Caco-2 (cell line): Measurements from ENCODE around the gene COX7B2. TPM values are rescaled to one million over a fixed set of nuclear protein-coding genes. Genes with fewer than 3 reads are reported as not detected.

Source experiments
- BruUV-seq: library from RNA; stranded (reverse); fragments of 400-500 nt; replicated peaks from 2 replicates; lab custom pipeline; 2021; lab: Mats Ljungman, UMichigan
- CTCF ChIA-PET: fragments of 300-600 bp; sonication (Branson Sonifier 250); formaldehyde crosslinking; loops from one replicate; lab custom pipeline; 2022; ENCODE audit warnings: antibody characterized with exemption; lab: Charles Lee
- POLR2A ChIA-PET: fragments of 300-600 bp; sonication (Branson Sonifier 250); formaldehyde crosslinking; loops from one replicate; lab custom pipeline; 2022; ENCODE audit warnings: antibody characterized with exemption; lab: Charles Lee
- DNase-seq, 2 experiments: peaks; one replicate each; pipeline versions ENCODE4 v3.0.0 to v3.0.0-alpha.2; 2020 to 2022
- H3K27me3 ChIP-seq: replicated peaks from 2 replicates; pipeline ENCODE4 v1.6.0; 2011; ENCODE audit warnings: low read length; ENCODE audit not compliant: control insufficient read depth, insufficient read depth
- H3K36me3 ChIP-seq: 2 replicates; pipeline ENCODE4 v1.5.1; 2011; ENCODE audit warnings: low read length; ENCODE audit not compliant: control insufficient read depth, insufficient read depth
- H3K4me1 ChIP-seq: fragments of 250-450 bp; sonication (Bioruptor Pico); 2 replicates; pipeline ENCODE4 v1.5.1; 2020; ENCODE audit warnings: mild to moderate bottlenecking
- H3K4me3 ChIP-seq: 2 replicates; pipeline ENCODE4 v1.5.1; 2011; ENCODE audit warnings: low read depth, mild to moderate bottlenecking, control low read depth, low read length
- H3K9me3 ChIP-seq: fragments of 250-450 bp; sonication (Bioruptor Pico); 2 replicates; pipeline ENCODE4 v1.5.1; 2020; ENCODE audit warnings: mild to moderate bottlenecking, moderate library complexity
- H3K27ac Mint-ChIP-seq: one replicate; pipeline ENCODE4 v1.8.0; 2022; ENCODE audit warnings: mixed read lengths; ENCODE audit not compliant: unreplicated experiment
- H3K27me3 Mint-ChIP-seq: one replicate; pipeline ENCODE4 v1.8.0; 2022; ENCODE audit warnings: mixed read lengths; ENCODE audit not compliant: insufficient read depth, unreplicated experiment
- H3K36me3 Mint-ChIP-seq: one replicate; pipeline ENCODE4 v1.8.0; 2022; ENCODE audit warnings: mild to moderate bottlenecking, mixed read lengths; ENCODE audit not compliant: insufficient read depth, unreplicated experiment
- H3K4me1 Mint-ChIP-seq: one replicate; pipeline ENCODE4 v1.8.0; 2022; ENCODE audit warnings: low read depth, mixed read lengths; ENCODE audit not compliant: unreplicated experiment
- H3K4me3 Mint-ChIP-seq: one replicate; pipeline ENCODE4 v1.8.0; 2022; ENCODE audit warnings: mild to moderate bottlenecking, moderate library complexity, mixed read lengths; ENCODE audit not compliant: unreplicated experiment
- H3K9me3 Mint-ChIP-seq: one replicate; pipeline ENCODE4 v1.8.0; 2022; ENCODE audit warnings: mixed read lengths; ENCODE audit not compliant: unreplicated experiment
- intact Hi-C: fragments of 100-400 bp; cut with micrococcal nuclease; formaldehyde crosslinking; loops from one replicate; pipeline ENCODE4 v1.10.0; 2022; ENCODE audit not compliant: unreplicated experiment
- total RNA-seq: library from RNA; stranded (reverse); gene quantifications from 2 replicates; pipeline ENCODE4 v1.2.3, GENCODE V29; 2022
- TF ChIP-seq, protein P1 (sequence below), 2 experiments: fragments of 200-600 bp in 1 of 2; IDR thresholded peaks; 1 replicate in 1 of 2; 2 replicates in 1 of 2; pipeline versions ENCODE4 v1.5.1 to v1.8.0; 2011 to 2022; ENCODE audit warnings: antibody characterized with exemption in 1 of 2, control low read depth in 1 of 2, inconsistent platforms in 1 of 2, low read depth in 1 of 2, low read length in 1 of 2, mild to moderate bottlenecking in 1 of 2, moderate library complexity in 1 of 2; ENCODE audit not compliant: insufficient read depth in 1 of 2, severe bottlenecking in 1 of 2, unreplicated experiment in 1 of 2

Gene COX7B2
- total RNA-seq, 1 experiment from 2014 or later = not detected

DNA sequence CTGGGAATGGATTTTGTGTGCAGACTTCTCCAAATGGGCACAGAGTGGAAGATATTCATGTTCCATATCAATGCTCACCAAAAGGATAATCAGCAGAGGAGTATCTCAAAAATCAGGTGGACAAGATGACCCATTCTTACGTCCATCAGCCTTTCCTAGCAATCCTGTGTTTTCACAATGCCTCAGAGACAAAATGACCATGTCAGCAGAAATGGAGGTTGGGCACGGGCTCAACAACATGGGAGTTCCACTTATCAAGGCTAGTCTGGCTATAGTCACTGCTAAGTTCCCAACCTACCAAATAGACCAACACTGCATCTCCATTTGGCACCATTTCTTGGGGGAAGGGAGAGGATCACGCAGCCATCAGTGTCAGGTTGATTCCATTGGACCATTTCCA is 179.0 kb downstream of the COX7B2 start:
- H3K4me1 Mint-ChIP-seq = no peaks in the 10 kb centered on the region
- CTCF ChIA-PET = no interaction called here
- no peaks in the 10 kb centered on the region for H3K36me3 Mint-ChIP-seq
- peaks cover 36% of the 10 kb centered on the region for H3K9me3 Mint-ChIP-seq
- H3K36me3 ChIP-seq = no peaks in the 10 kb centered on the region
- intact Hi-C loops = no loop called here
- H3K9me3 ChIP-seq = no peaks in the 10 kb centered on the region
- no peaks in the 10 kb centered on the region for H3K27me3 ChIP-seq
- H3K27ac Mint-ChIP-seq = no peak overlapping the region
- H3K4me3 ChIP-seq = no peak overlapping the region
- no peak overlapping the region for H3K4me3 Mint-ChIP-seq
- H3K4me1 ChIP-seq = no peaks in the 10 kb centered on the region
- DNase-seq = no peak
- no TSS peak for BruUV-seq
- TF ChIP-seq, protein P1, sequence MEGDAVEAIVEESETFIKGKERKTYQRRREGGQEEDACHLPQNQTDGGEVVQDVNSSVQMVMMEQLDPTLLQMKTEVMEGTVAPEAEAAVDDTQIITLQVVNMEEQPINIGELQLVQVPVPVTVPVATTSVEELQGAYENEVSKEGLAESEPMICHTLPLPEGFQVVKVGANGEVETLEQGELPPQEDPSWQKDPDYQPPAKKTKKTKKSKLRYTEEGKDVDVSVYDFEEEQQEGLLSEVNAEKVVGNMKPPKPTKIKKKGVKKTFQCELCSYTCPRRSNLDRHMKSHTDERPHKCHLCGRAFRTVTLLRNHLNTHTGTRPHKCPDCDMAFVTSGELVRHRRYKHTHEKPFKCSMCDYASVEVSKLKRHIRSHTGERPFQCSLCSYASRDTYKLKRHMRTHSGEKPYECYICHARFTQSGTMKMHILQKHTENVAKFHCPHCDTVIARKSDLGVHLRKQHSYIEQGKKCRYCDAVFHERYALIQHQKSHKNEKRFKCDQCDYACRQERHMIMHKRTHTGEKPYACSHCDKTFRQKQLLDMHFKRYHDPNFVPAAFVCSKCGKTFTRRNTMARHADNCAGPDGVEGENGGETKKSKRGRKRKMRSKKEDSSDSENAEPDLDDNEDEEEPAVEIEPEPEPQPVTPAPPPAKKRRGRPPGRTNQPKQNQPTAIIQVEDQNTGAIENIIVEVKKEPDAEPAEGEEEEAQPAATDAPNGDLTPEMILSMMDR (IDR thresholded peaks at IDR 0.05; ENCODE audit: insufficient read depth in 1 of 2, low read depth in 1 of 2, low read length in 1 of 2, severe bottlenecking in 1 of 2, unreplicated experiment in 1 of 2) = no peak
- no peaks in the 10 kb centered on the region for H3K27me3 Mint-ChIP-seq
- POLR2A ChIA-PET = no interaction called here

DNA sequence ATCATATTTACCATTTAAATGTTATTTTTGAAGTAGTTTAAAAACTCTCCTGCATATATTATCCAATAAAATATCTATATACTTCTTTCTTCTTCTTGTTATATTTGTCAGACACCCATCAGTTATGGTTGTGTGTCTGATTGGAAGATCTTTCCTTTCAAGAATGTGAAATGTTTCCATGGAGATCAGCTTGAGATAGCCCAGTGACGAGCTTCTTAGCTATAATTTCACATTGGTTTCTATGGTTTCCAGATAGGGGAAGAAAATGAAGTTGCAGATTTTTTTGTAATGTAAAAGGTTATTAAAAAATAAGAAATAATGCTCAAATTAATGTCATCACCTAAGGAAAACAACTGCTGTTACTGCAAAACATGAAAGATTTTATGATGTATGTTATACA is 189.0 kb downstream of the COX7B2 start:
- Histone ChIP-seq H3K36me3 (no peaks in the 10 kb centered on the region), H3K9me3 (no peaks in the 10 kb centered on the region), H3K27me3 (no peaks in the 10 kb centered on the region), H3K4me3 (no peak overlapping the region), H3K4me1 (no peaks in the 10 kb centered on the region)
- Mint-ChIP-seq H3K27me3 (no peaks in the 10 kb centered on the region), H3K9me3 (no peaks in the 10 kb centered on the region), H3K36me3 (no peaks in the 10 kb centered on the region), H3K27ac (no peak overlapping the region), H3K4me1 (no peaks in the 10 kb centered on the region), H3K4me3 (no peak overlapping the region)
- intact Hi-C loops = no loop called here
- BruUV-seq = no TSS peak
- no peak for DNase-seq
- TF ChIP-seq, protein P1 (IDR thresholded peaks at IDR 0.05; ENCODE audit: insufficient read depth in 1 of 2, low read depth in 1 of 2, low read length in 1 of 2, severe bottlenecking in 1 of 2, unreplicated experiment in 1 of 2) = no peak
- CTCF ChIA-PET = no interaction called here
- POLR2A ChIA-PET = no interaction called here

DNA sequence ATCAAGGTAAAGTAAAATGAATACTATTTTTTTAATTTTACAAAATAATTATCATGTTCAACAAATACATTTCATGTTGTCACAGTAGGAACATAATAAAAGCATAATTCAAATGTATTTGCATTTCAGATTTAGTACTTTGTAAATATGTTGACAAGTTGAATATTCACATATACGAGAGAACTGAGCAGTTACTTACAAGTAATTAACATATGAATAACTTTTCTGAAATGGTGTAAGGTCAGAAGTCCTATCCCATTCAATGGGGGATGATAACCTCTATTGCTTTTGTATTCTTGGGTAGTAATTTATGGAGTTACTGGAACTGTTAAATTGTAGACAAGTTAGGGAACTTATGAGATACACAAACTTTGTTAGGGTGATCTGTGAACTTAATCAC is 191.1 kb downstream of the COX7B2 start:
- intact Hi-C loops = no loop called here
- Histone ChIP-seq H3K9me3 (peaks cover 3% of the 10 kb centered on the region; the same call in 1 of the 2 replicates), H3K36me3 (no peaks in the 10 kb centered on the region), H3K4me3 (no peak overlapping the region), H3K4me1 (no peaks in the 10 kb centered on the region), H3K27me3 (no peaks in the 10 kb centered on the region)
- no peak overlapping the region for H3K27ac Mint-ChIP-seq
- H3K36me3 Mint-ChIP-seq = no peaks in the 10 kb centered on the region
- TF ChIP-seq, protein P1 (IDR thresholded peaks at IDR 0.05; ENCODE audit: insufficient read depth in 1 of 2, low read depth in 1 of 2, low read length in 1 of 2, severe bottlenecking in 1 of 2, unreplicated experiment in 1 of 2) = no peak
- ChIA-PET POLR2A (no interaction called here), CTCF (interaction anchor here (0.6 kb wide), 1 partner anchor 411 kb away, joined by 3 read pairs; no protein-coding TSS in a partner anchor)
- no peak for DNase-seq
- no peak overlapping the region for H3K4me3 Mint-ChIP-seq
- BruUV-seq = no TSS peak
- no peaks in the 10 kb centered on the region for H3K27me3 Mint-ChIP-seq
- no peaks in the 10 kb centered on the region for H3K4me1 Mint-ChIP-seq
- H3K9me3 Mint-ChIP-seq = no peaks in the 10 kb centered on the region
